MM.1S (cell line): Measurements from ENCODE around the gene MACROD2.

ENCODE experiments used
- DNase-seq: peaks from one replicate; pipeline ENCODE4 v3.0.0-alpha.2; 2015
- H2AFZ ChIP-seq: fragments of 300-600 bp; sonication (generic); 2 replicates; pipeline ENCODE4 v1.6.0; 2016; ENCODE audit warnings: antibody characterized with exemption, low read length
- H3F3A ChIP-seq: fragments of 300-600 bp; sonication (generic); 2 replicates; pipeline ENCODE4 v1.6.1; 2016; ENCODE audit warnings: mild to moderate bottlenecking, antibody characterized with exemption, low read length, moderate library complexity, mixed read lengths; ENCODE audit not compliant: insufficient read depth
- H3K27ac ChIP-seq: fragments of 300-600 bp; sonication (generic); 2 replicates; pipeline ENCODE4 v1.5.1; 2016; ENCODE audit warnings: mild to moderate bottlenecking, low read length
- H3K27me3 ChIP-seq: fragments of 300-600 bp; sonication (generic); replicated peaks from 2 replicates; pipeline ENCODE4 v1.6.0; 2016; ENCODE audit warnings: low read length; ENCODE audit not compliant: insufficient read depth
- H3K36me3 ChIP-seq: fragments of 300-600 bp; sonication (generic); replicated peaks from 2 replicates; pipeline ENCODE4 v1.6.1; 2016; ENCODE audit warnings: mild to moderate bottlenecking, low read length, mixed read lengths; ENCODE audit not compliant: insufficient read depth
- H3K4me1 ChIP-seq: fragments of 300-600 bp; sonication (generic); 2 replicates; pipeline ENCODE4 v1.6.1; 2016; ENCODE audit warnings: low read length, mixed read lengths
- H3K4me2 ChIP-seq: fragments of 300-600 bp; sonication (generic); 2 replicates; pipeline ENCODE4 v1.6.0; 2016; ENCODE audit warnings: low read depth, low read length
- H3K4me3 ChIP-seq: fragments of 300-600 bp; sonication (generic); 2 replicates; pipeline ENCODE4 v1.5.1; 2016; ENCODE audit warnings: low read length, mixed read lengths
- H3K79me2 ChIP-seq: fragments of 300-600 bp; sonication (generic); 2 replicates; pipeline ENCODE4 v1.6.1; 2016; ENCODE audit warnings: mixed run types, low read length, mixed read lengths
- H3K9ac ChIP-seq: fragments of 300-600 bp; sonication (generic); 2 replicates; pipeline ENCODE4 v1.6.1; 2016; ENCODE audit warnings: low read length, mixed read lengths
- H3K9me2 ChIP-seq: fragments of 300-600 bp; sonication (generic); replicated peaks from 2 replicates; pipeline ENCODE4 v1.6.1; 2016; ENCODE audit warnings: mild to moderate bottlenecking, low read length, mixed read lengths; ENCODE audit not compliant: insufficient read depth
- H3K9me3 ChIP-seq: fragments of 300-600 bp; sonication (generic); replicated peaks from 2 replicates; pipeline ENCODE4 v1.6.1; 2016; ENCODE audit warnings: mild to moderate bottlenecking, low read length, mixed read lengths; ENCODE audit not compliant: insufficient read depth
- H4K20me1 ChIP-seq: fragments of 300-600 bp; sonication (generic); 2 replicates; pipeline ENCODE4 v1.6.1; 2016; ENCODE audit warnings: mild to moderate bottlenecking, low read length, moderate library complexity, mixed read lengths; ENCODE audit not compliant: insufficient read depth
- CTCF ChIP-seq: fragments of 300-600 bp; sonication (generic); IDR thresholded peaks from 2 replicates; pipeline ENCODE4 v1.5.1; 2016; ENCODE audit warnings: antibody characterized with exemption, low read length, mixed read lengths
- EZH2 ChIP-seq: fragments of 300-600 bp; sonication (generic); optimal IDR thresholded peaks from 2 replicates; pipeline ENCODE3; 2017; ENCODE audit warnings: low read depth, mild to moderate bottlenecking, antibody characterized with exemption, low read length, mixed read lengths
- EZH2phosphoT487 ChIP-seq: fragments of 300-600 bp; sonication (generic); IDR thresholded peaks from 2 replicates; pipeline ENCODE4 v1.6.1; 2018; ENCODE audit warnings: antibody characterized with exemption, low read length

MACROD2 gene

DNA sequence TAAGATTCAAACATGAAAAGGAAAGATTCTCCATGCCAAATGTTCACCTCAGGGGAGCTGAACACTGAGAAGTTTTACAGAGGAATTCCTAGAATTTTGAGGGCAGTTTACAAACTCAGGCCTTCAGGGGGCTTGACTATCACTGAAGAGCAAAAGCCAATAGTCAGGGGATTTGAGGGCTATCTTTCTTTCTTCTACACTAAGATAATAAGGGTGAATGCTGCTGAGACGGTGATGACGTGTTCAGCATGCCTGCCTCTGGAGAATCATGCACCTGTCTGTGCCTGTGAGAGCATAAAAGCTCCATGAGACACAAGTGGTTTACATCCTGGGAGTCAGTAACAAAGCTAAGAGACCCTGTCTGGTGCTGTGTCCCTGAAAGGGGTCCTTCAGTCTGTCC is 1492.4 kb downstream of the MACROD2 start:
- Histone ChIP-seq H3F3A (no peaks in the 10 kb centered on the region), H3K36me3 (no peaks in the 10 kb centered on the region), H3K4me2 (no peak overlapping the region), H2AFZ (no peak overlapping the region), H3K9ac (no peak overlapping the region), H3K27me3 (no peaks in the 10 kb centered on the region), H4K20me1 (no peaks in the 10 kb centered on the region), H3K27ac (no peak overlapping the region), H3K4me3 (no peak overlapping the region), H3K4me1 (no peaks in the 10 kb centered on the region), H3K9me3 (no peaks in the 10 kb centered on the region), H3K79me2 (no peaks in the 10 kb centered on the region), H3K9me2 (no peaks in the 10 kb centered on the region)
- DNase-seq = no peak
- TF ChIP-seq EZH2 (no peak), EZH2phosphoT487 (no peak), CTCF (no peak)

- H3K27ac ChIP-seq = no peak overlapping the region
- no peaks in the 10 kb centered on the region for H3K79me2 ChIP-seq
- H3K9me3 ChIP-seq = no peaks in the 10 kb centered on the region
- H3F3A ChIP-seq = no peaks in the 10 kb centered on the region
- no peak overlapping the region for H3K9ac ChIP-seq
- no peaks in the 10 kb centered on the region for H3K27me3 ChIP-seq
- H3K9me2 ChIP-seq = no peaks in the 10 kb centered on the region
- no peaks in the 10 kb centered on the region for H3K36me3 ChIP-seq
- TF ChIP-seq EZH2phosphoT487 (no peak), CTCF (0 out of 2 replicates have a peak, but pooled peaks have one; percentile 12), EZH2 (no peak)
- no peak overlapping the region for H3K4me2 ChIP-seq
- no peak overlapping the region for H2AFZ ChIP-seq
- H3K4me1 ChIP-seq = no peaks in the 10 kb centered on the region
- H3K4me3 ChIP-seq = no peak overlapping the region
- no peak for DNase-seq
- H4K20me1 ChIP-seq = no peaks in the 10 kb centered on the region
Measured at GRCh38 chr20:15491575-15491974, 1496.3 kb downstream of the MACROD2 start.

GRCh38 chr20:15494851-15495250 is 1499.5 kb downstream of the MACROD2 start:
- no peak for DNase-seq
- H3K27me3 ChIP-seq = no peaks in the 10 kb centered on the region
- no peaks in the 10 kb centered on the region for H3K4me1 ChIP-seq
- no peak overlapping the region for H2AFZ ChIP-seq
- no peak overlapping the region for H3K4me3 ChIP-seq
- H3K9me2 ChIP-seq = no peaks in the 10 kb centered on the region
- H3F3A ChIP-seq = no peaks in the 10 kb centered on the region
- H3K9me3 ChIP-seq = no peaks in the 10 kb centered on the region
- H3K79me2 ChIP-seq = no peaks in the 10 kb centered on the region
- no peak overlapping the region for H3K9ac ChIP-seq
- TF ChIP-seq CTCF (no peak), EZH2 (no peak), EZH2phosphoT487 (no peak)
- H3K27ac ChIP-seq = no peak overlapping the region
- H3K36me3 ChIP-seq = no peaks in the 10 kb centered on the region
- no peaks in the 10 kb centered on the region for H4K20me1 ChIP-seq
- no peak overlapping the region for H3K4me2 ChIP-seq
